Neural cell (in vitro differentiated cells): ENCODE results near the gene ARHGAP25. TPM values are rescaled to one million over a fixed set of nuclear protein-coding genes. Genes with fewer than 3 reads are reported as not detected.

Experiments
- H2AFZ ChIP-seq: fragments of 200-600, 300-800 bp; sonication (generic), shearing (Covaris generic); 2 replicates; pipeline ENCODE4 v1.6.0; 2014; ENCODE audit warnings: low read depth, mild to moderate bottlenecking, antibody characterized with exemption, low read length, moderate library complexity
- H3F3A ChIP-seq: fragments of 200-600 bp; shearing (Covaris generic); 2 replicates; pipeline ENCODE4 v1.6.1; 2016; ENCODE audit warnings: mild to moderate bottlenecking, moderate library complexity, mixed read lengths, antibody characterized with exemption, low read length; ENCODE audit not compliant: insufficient read depth, poor library complexity, severe bottlenecking
- H3K27ac ChIP-seq: fragments of 200-600, 300-800 bp; sonication (generic), shearing (Covaris generic); 2 replicates; pipeline ENCODE4 v1.5.1; 2014; ENCODE audit warnings: mild to moderate bottlenecking, low read length, moderate library complexity
- H3K27me3 ChIP-seq: fragments of 300-800, 200-600 bp; sonication (generic), shearing (Covaris generic); 2 replicates; pipeline ENCODE4 v1.6.0; 2014; ENCODE audit warnings: mild to moderate bottlenecking, low read depth, low read length, moderate library complexity; ENCODE audit not compliant: insufficient read depth
- H3K36me3 ChIP-seq: fragments of 300-800, 200-600 bp; sonication (generic), shearing (Covaris generic); 2 replicates; pipeline ENCODE4 v1.5.1; 2014; ENCODE audit warnings: mild to moderate bottlenecking, antibody characterized with exemption, low read length, moderate library complexity; ENCODE audit not compliant: insufficient read depth
- H3K4me2 ChIP-seq: fragments of 300-800, 200-600 bp; sonication (generic), shearing (Covaris generic); 2 replicates; pipeline ENCODE4 v1.6.0; 2014; ENCODE audit warnings: mild to moderate bottlenecking, low read length
- H3K4me3 ChIP-seq: fragments of 300-800, 200-600 bp; sonication (generic), shearing (Covaris generic); 2 replicates; pipeline ENCODE4 v1.5.1; 2014; ENCODE audit warnings: mild to moderate bottlenecking, low read length, moderate library complexity
- H3K79me2 ChIP-seq: fragments of 200-600 bp; shearing (Covaris generic); replicated peaks from 2 replicates; pipeline ENCODE4 v1.6.0; 2014; ENCODE audit warnings: mild to moderate bottlenecking, low read length, moderate library complexity; ENCODE audit not compliant: insufficient read depth
- H3K9ac ChIP-seq: fragments of 300-800, 200-600 bp; sonication (generic), shearing (Covaris generic); 2 replicates; pipeline ENCODE4 v1.6.1; 2016; ENCODE audit warnings: mild to moderate bottlenecking, low read length, mixed read lengths
- H3K9me2 ChIP-seq: fragments of 200-600 bp; shearing (Covaris generic); 2 replicates; pipeline ENCODE4 v1.6.1; 2016; ENCODE audit warnings: mild to moderate bottlenecking, low read length, mixed read lengths; ENCODE audit not compliant: insufficient read depth
- H3K9me3 ChIP-seq: fragments of 200-600, 300-800 bp; sonication (generic), shearing (Covaris generic); 2 replicates; pipeline ENCODE4 v1.6.1; 2016; ENCODE audit warnings: mild to moderate bottlenecking, mixed run types, low read length, moderate library complexity, mixed read lengths
- H4K20me1 ChIP-seq: fragments of 200-600 bp; shearing (Covaris generic); 2 replicates; pipeline ENCODE4 v1.6.1; 2016; ENCODE audit warnings: mild to moderate bottlenecking, mixed run types; ENCODE audit not compliant: insufficient read depth
- EP300 ChIP-seq: fragments of 450-650 bp; conservative IDR thresholded peaks from 2 replicates; pipeline ENCODE4 v1.6.1; 2014; ENCODE audit warnings: antibody characterized with exemption, mild to moderate bottlenecking, moderate library complexity; ENCODE audit not compliant: poor library complexity, severe bottlenecking
- EZH2 ChIP-seq: fragments of 200-600, 300-800 bp; shearing (Covaris generic), sonication (generic); IDR thresholded peaks from 2 replicates; pipeline ENCODE4 v1.6.1; 2014; ENCODE audit warnings: antibody characterized with exemption, low read length, borderline replicate concordance, mild to moderate bottlenecking; ENCODE audit not compliant: insufficient read depth, poor library complexity, severe bottlenecking
- MXI1 ChIP-seq: fragments of 450-650 bp; conservative IDR thresholded peaks from 2 replicates; pipeline ENCODE4 v1.6.1; 2014; ENCODE audit warnings: antibody characterized with exemption, mild to moderate bottlenecking; ENCODE audit not compliant: poor library complexity, severe bottlenecking
- POLR2AphosphoS5 ChIP-seq: IDR thresholded peaks from 2 replicates; pipeline ENCODE4 v1.6.1; 2012
- RAD21 ChIP-seq: fragments of 450-650 bp; conservative IDR thresholded peaks from 2 replicates; pipeline ENCODE4 v1.6.1; 2014; ENCODE audit warnings: antibody characterized with exemption, mild to moderate bottlenecking, moderate library complexity
- SMC3 ChIP-seq: fragments of 450-650 bp; conservative IDR thresholded peaks from 2 replicates; pipeline ENCODE4 v1.6.1; 2014; ENCODE audit warnings: antibody characterized with exemption, mild to moderate bottlenecking, moderate library complexity; ENCODE audit not compliant: poor library complexity
- TAF1 ChIP-seq: IDR thresholded peaks from 2 replicates; pipeline ENCODE4 v1.6.1; 2012; ENCODE audit warnings: low read depth
- polyA plus RNA-seq: library from polyadenylated mRNA; depleted of rRNA; stranded (reverse); fragments of >200 nt; gene quantifications from 2 replicates; pipeline ENCODE4 v1.2.3, GENCODE V29; 2014
- TF ChIP-seq, protein P1 (sequence below): IDR thresholded peaks from 2 replicates; pipeline ENCODE4 v1.6.1; 2012; ENCODE audit warnings: borderline replicate concordance
- TF ChIP-seq, protein P2 (sequence below): fragments of 450-650 bp; IDR thresholded peaks from 2 replicates; pipeline ENCODE4 v1.5.1; 2014; ENCODE audit warnings: antibody characterized with exemption, mild to moderate bottlenecking, moderate library complexity; ENCODE audit not compliant: poor library complexity, severe bottlenecking

ARHGAP25 gene
- polyA plus RNA-seq, 1 donor from 2014 or later = not detected

DNA sequence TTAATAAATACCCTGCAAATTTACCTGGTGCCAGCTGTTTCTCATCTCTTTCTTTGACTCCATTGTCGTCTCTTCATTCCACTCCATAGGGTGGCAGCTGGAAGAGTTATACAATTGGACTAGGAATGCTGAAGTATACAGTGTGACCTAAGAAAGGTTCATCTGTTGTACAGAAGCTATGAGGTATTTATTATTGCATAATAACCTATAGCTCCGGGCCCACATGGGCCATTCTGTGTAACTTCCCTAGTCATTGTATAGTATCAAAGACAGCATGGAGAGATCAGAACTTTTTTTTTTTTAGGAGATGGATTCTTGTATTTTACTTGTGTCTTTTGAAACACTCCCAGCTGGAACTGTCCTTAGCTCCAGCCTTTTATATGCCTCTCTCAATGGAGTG is 110.4 kb downstream of the ARHGAP25 start:
- Histone ChIP-seq H3K9me3 (no peaks in the 10 kb centered on the region), H3K4me3 (no peak overlapping the region), H3K27me3 (no peaks in the 10 kb centered on the region), H3F3A (no peaks in the 10 kb centered on the region), H3K9ac (no peak overlapping the region), H4K20me1 (no peaks in the 10 kb centered on the region), H3K36me3 (no peaks in the 10 kb centered on the region), H3K27ac (no peak overlapping the region), H2AFZ (no peak overlapping the region), H3K9me2 (no peaks in the 10 kb centered on the region), H3K79me2 (no peaks in the 10 kb centered on the region), H3K4me2 (no peak overlapping the region)
- no peak for TF ChIP-seq RAD21

DNA sequence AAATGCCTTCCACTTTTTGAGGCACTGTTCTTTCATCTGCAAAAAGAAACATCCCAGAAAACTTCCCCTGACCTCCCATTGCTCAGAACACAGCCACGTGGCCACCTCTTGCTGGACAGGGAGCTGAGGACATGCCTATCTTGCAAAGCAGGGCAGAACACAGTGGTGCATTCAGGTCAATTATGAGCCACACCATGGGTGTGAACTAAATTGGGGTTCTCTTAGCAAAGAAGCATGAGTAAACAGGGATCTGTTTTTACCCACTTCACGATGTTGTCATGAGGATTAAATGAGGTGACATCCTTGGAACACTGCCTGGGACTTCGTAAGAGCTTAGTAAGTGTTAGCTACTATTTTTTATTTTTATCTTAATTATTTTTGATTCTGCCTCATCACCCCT is 111.5 kb downstream of the ARHGAP25 start:
- no peak overlapping the region for H2AFZ ChIP-seq
- no peaks in the 10 kb centered on the region for H3K9me3 ChIP-seq
- H3K4me2 ChIP-seq = no peak overlapping the region
- H3K9me2 ChIP-seq = no peaks in the 10 kb centered on the region
- no peak for TF ChIP-seq MXI1
- no peak for TF ChIP-seq RAD21
- TF ChIP-seq SMC3 = no peak
- no peak for TF ChIP-seq POLR2AphosphoS5
- TF ChIP-seq TAF1 = no peak
- TF ChIP-seq EP300 = no peak
- TF ChIP-seq, protein P1, sequence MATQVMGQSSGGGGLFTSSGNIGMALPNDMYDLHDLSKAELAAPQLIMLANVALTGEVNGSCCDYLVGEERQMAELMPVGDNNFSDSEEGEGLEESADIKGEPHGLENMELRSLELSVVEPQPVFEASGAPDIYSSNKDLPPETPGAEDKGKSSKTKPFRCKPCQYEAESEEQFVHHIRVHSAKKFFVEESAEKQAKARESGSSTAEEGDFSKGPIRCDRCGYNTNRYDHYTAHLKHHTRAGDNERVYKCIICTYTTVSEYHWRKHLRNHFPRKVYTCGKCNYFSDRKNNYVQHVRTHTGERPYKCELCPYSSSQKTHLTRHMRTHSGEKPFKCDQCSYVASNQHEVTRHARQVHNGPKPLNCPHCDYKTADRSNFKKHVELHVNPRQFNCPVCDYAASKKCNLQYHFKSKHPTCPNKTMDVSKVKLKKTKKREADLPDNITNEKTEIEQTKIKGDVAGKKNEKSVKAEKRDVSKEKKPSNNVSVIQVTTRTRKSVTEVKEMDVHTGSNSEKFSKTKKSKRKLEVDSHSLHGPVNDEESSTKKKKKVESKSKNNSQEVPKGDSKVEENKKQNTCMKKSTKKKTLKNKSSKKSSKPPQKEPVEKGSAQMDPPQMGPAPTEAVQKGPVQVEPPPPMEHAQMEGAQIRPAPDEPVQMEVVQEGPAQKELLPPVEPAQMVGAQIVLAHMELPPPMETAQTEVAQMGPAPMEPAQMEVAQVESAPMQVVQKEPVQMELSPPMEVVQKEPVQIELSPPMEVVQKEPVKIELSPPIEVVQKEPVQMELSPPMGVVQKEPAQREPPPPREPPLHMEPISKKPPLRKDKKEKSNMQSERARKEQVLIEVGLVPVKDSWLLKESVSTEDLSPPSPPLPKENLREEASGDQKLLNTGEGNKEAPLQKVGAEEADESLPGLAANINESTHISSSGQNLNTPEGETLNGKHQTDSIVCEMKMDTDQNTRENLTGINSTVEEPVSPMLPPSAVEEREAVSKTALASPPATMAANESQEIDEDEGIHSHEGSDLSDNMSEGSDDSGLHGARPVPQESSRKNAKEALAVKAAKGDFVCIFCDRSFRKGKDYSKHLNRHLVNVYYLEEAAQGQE = no peak
- no peak for TF ChIP-seq EZH2
- TF ChIP-seq, protein P2, sequence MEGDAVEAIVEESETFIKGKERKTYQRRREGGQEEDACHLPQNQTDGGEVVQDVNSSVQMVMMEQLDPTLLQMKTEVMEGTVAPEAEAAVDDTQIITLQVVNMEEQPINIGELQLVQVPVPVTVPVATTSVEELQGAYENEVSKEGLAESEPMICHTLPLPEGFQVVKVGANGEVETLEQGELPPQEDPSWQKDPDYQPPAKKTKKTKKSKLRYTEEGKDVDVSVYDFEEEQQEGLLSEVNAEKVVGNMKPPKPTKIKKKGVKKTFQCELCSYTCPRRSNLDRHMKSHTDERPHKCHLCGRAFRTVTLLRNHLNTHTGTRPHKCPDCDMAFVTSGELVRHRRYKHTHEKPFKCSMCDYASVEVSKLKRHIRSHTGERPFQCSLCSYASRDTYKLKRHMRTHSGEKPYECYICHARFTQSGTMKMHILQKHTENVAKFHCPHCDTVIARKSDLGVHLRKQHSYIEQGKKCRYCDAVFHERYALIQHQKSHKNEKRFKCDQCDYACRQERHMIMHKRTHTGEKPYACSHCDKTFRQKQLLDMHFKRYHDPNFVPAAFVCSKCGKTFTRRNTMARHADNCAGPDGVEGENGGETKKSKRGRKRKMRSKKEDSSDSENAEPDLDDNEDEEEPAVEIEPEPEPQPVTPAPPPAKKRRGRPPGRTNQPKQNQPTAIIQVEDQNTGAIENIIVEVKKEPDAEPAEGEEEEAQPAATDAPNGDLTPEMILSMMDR = no peak
- no peaks in the 10 kb centered on the region for H3K27me3 ChIP-seq
- no peaks in the 10 kb centered on the region for H3F3A ChIP-seq
- no peak overlapping the region for H3K9ac ChIP-seq
- no peaks in the 10 kb centered on the region for H3K79me2 ChIP-seq
- no peaks in the 10 kb centered on the region for H3K36me3 ChIP-seq
- H3K27ac ChIP-seq = no peak overlapping the region
- H3K4me3 ChIP-seq = no peak overlapping the region
- no peaks in the 10 kb centered on the region for H4K20me1 ChIP-seq

DNA sequence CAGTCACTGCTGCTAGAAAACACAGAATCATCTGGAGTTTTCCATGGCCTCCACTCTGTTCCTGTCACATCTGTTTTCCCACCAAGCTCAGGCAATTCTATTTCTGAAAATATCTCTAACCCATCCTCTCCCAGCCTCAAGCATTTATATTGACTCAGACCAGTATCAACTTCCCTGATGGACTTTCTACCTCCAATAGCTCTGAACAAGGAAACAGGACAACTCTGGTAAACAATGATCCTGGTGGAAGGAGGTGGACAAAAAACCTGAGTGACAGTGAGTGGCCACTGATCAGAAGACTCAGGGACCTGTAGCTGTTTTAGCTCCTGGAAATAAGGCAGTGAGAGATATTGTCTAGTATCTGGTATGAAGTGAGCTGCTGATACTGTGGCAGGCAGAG is 113.1 kb downstream of the ARHGAP25 start:
- no peak overlapping the region for H3K4me3 ChIP-seq
- H3F3A ChIP-seq = no peaks in the 10 kb centered on the region
- H3K36me3 ChIP-seq = no peaks in the 10 kb centered on the region
- no peaks in the 10 kb centered on the region for H3K9me2 ChIP-seq
- no peak overlapping the region for H3K4me2 ChIP-seq
- H2AFZ ChIP-seq = no peak overlapping the region
- H3K79me2 ChIP-seq = no peaks in the 10 kb centered on the region
- H4K20me1 ChIP-seq = no peaks in the 10 kb centered on the region
- H3K27ac ChIP-seq = no peak overlapping the region
- H3K27me3 ChIP-seq = no peaks in the 10 kb centered on the region
- H3K9me3 ChIP-seq = no peaks in the 10 kb centered on the region
- TF ChIP-seq RAD21 = no peak
- no peak for TF ChIP-seq EP300
- TF ChIP-seq MXI1 = no peak
- TF ChIP-seq POLR2AphosphoS5 = no peak
- TF ChIP-seq EZH2 = no peak
- TF ChIP-seq, protein P2 = no peak
- no peak for TF ChIP-seq SMC3
- TF ChIP-seq TAF1 = no peak
- TF ChIP-seq, protein P1 = no peak
- no peak overlapping the region for H3K9ac ChIP-seq
